ENCODE data around the gene FAM114A2.

Gene FAM114A2

DNA sequence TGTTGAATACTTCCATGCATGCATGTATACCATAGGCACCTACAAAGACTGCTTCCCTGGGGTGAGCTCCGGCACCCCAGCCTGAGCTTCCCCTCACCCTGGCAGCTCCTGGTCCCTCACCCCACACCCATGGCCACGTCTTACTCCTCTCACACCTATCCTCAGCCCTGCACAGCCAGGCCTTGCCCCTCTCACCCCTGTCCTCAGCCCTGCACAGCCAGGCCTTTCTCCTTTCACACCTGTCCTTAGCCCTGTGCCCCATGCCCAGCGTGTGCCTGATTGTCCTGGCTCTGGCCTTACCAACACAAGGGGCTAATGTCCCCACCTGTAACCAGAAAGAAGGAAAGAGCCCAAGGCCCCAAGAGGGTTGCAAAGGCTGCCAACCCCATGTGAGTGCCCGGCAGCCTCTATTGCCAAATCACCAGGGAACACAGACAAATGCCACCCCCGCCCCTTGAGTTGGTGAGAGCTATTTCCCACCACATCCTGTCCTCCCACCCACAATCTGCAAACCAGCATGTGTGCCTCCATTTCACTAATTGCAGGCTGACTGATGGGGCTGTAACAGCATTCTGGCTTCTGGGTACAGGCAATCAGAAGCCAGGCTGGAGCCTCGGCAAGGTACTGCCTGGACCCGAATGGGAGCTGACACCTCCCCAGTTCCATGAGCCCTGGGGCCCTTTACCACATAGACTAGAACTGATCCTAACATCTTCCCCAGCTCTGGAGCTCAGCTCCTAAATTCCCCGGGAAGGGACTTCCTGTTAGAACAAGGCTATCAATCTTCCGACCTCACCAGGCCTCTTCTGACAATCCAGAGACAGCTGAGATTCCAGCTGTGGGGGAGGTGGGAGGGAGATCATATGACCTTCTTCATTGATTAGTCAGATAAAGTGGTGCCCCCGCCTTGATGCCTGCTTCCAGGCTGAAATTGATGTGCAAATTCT is 78.2 kb downstream of the FAM114A2 start:
- Mint-ChIP-seq H3K4me1 (peaks cover 22% of the 10 kb centered on the region), H3K27me3 (ENCODE audit: low read depth, poor library complexity) (peaks cover 11% of the 10 kb centered on the region), H3K4me3 (no peak overlapping the region), H3K9me3 (peaks cover 4% of the 10 kb centered on the region), H3K27ac (peak overlapping the region; percentile 69), H3K36me3 (ENCODE audit: low read depth) (no peaks in the 10 kb centered on the region)
- TF ChIP-seq, protein P1, sequence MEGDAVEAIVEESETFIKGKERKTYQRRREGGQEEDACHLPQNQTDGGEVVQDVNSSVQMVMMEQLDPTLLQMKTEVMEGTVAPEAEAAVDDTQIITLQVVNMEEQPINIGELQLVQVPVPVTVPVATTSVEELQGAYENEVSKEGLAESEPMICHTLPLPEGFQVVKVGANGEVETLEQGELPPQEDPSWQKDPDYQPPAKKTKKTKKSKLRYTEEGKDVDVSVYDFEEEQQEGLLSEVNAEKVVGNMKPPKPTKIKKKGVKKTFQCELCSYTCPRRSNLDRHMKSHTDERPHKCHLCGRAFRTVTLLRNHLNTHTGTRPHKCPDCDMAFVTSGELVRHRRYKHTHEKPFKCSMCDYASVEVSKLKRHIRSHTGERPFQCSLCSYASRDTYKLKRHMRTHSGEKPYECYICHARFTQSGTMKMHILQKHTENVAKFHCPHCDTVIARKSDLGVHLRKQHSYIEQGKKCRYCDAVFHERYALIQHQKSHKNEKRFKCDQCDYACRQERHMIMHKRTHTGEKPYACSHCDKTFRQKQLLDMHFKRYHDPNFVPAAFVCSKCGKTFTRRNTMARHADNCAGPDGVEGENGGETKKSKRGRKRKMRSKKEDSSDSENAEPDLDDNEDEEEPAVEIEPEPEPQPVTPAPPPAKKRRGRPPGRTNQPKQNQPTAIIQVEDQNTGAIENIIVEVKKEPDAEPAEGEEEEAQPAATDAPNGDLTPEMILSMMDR (IDR thresholded peaks at IDR 0.05): no peak
- DNase-seq: peak; percentile 26

DNA sequence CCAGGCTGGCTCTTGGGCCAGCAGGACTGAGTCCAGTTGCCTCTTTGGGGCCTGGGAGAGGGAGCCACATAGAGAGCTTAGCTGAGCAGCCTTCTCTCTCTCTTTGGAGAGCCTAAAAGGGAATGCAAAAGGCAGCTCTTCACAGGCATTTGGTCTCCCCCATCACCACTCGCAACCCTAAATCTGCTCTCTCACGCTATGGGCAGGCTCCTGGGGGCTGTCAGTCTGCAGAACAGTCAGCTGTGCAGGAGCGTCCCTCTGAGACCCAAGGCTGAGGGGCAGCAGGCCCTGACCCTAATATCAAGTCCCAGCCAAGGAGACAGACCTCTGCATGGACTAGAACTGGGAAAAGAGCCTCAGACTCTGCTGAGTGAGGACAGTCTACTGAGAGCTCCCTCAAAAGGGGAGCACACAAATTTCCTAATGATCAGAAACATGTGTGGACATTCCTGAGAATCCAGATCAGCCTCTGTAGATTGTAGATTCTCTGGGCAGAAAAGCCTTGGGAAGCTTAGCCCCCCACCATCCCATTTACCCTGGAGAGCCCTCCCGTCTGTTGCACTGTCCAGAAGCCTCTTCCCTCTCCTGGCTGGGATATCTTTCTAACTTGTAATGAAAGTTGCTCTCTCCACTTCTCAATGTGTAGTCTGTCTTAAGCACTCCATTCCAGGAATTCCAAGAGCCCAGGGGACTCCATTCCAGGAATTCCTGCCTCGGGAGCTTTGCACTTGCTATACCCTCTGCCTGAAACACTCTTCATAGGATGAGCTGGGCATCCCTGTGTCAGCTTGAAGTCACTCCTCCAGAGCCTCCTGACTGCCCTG is 79.4 kb downstream of the FAM114A2 start:
- H3K36me3 Mint-ChIP-seq (ENCODE audit: low read depth): no peaks in the 10 kb centered on the region
- TF ChIP-seq, protein P1 (IDR thresholded peaks at IDR 0.05): no peak
- H3K9me3 Mint-ChIP-seq: peaks cover 10% of the 10 kb centered on the region
- no peak for DNase-seq
- H3K4me3 Mint-ChIP-seq: no peak overlapping the region
- H3K27me3 Mint-ChIP-seq (ENCODE audit: low read depth, poor library complexity): peaks cover 16% of the 10 kb centered on the region
- H3K4me1 Mint-ChIP-seq: peaks cover 22% of the 10 kb centered on the region
- H3K27ac Mint-ChIP-seq: peak overlapping the region; percentile 46

DNA sequence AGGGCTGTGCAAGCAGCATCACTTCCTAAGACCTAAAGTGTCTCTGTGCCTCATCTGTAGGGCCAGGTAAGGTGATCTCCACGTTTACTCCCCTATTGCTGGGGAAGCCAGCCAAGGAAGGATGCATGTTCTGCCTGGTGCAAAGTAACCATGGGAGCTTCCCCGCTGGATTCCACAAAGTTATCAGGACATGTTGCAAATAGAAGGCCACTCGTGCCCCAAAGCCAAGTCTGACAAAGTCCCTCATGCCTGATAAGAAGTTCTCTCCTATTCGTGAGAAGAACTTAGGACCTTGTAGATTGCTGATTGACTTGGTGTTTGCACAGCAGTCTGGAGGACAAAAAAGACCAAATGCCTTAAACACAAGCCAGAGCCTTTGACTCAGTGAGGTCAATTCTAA is 81.5 kb downstream of the FAM114A2 start:
- DNase-seq: no peak
- TF ChIP-seq, protein P1 (IDR thresholded peaks at IDR 0.05): no peak
- Mint-ChIP-seq H3K4me1 (peaks cover 22% of the 10 kb centered on the region), H3K4me3 (no peak overlapping the region), H3K9me3 (peaks cover 10% of the 10 kb centered on the region), H3K27me3 (ENCODE audit: low read depth, poor library complexity) (peaks cover 12% of the 10 kb centered on the region), H3K27ac (no peak overlapping the region), H3K36me3 (ENCODE audit: low read depth) (no peaks in the 10 kb centered on the region)

DNA sequence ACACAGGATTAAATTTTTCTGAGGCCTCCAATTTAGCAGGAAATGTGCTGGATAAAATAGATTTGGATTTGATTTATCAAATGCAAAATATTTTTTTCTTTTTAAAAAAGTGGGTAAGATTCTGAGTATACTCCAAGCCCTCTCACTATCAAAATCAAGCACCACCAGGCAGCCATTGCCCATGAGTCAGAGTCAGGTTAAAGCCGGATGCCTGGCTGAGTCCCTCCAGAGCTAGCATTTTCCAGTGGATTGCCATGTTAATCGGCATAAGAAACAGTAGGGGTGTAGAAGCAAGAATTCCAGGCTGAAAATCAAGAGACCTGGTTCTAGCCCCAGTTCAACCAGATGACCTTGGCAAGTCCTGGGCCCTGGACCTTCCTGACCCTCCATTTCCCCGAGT is 85.3 kb downstream of the FAM114A2 start:
- Mint-ChIP-seq H3K36me3 (ENCODE audit: low read depth) (no peaks in the 10 kb centered on the region), H3K27me3 (ENCODE audit: low read depth, poor library complexity) (peaks cover 7% of the 10 kb centered on the region), H3K4me1 (no peaks in the 10 kb centered on the region), H3K27ac (no peak overlapping the region), H3K9me3 (peaks cover 15% of the 10 kb centered on the region), H3K4me3 (no peak overlapping the region)
- TF ChIP-seq, protein P1 (IDR thresholded peaks at IDR 0.05): no peak
- no peak for DNase-seq

DNA sequence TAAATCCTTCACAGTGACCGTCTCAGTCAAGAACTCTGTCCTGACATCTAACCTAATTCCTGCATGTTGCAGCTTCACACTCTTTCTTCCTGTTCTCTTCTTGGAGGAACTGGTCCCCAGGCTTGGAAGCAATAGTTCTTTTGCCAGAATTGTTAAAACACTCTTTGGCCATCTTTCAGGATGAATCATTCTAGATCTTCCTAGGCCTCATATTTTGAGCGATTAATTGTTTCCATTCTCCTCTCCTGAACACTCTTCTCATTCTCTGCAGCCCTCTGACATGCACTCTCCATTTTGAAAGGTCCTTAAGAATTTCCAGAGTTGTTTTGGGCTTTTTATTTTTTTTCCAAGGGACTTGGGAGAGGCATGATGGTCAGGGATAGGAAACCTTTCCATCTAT is 85.8 kb downstream of the FAM114A2 start:
- Mint-ChIP-seq H3K36me3 (ENCODE audit: low read depth) (no peaks in the 10 kb centered on the region), H3K27me3 (ENCODE audit: low read depth, poor library complexity) (peaks cover 7% of the 10 kb centered on the region), H3K9me3 (peaks cover 15% of the 10 kb centered on the region), H3K4me1 (no peaks in the 10 kb centered on the region), H3K4me3 (no peak overlapping the region), H3K27ac (no peak overlapping the region)
- no peak for DNase-seq
- TF ChIP-seq, protein P1 (IDR thresholded peaks at IDR 0.05): no peak
